K562 (cell line): ENCODE measurements around the gene CDYL2. TPM values are rescaled to one million over a fixed set of nuclear protein-coding genes. Genes with fewer than 3 reads are reported as not detected.

Experiments used
- ATAC-seq: fragments of 200-7000 bp; cut with Tn5 transposase; 3 replicates; pipeline ENCODE4 v1.9.1; 2020; ENCODE audit warnings: moderate library complexity
- BruUV-seq: library from RNA; stranded (reverse); fragments of 400-500 nt; replicated peaks from 2 replicates; lab custom pipeline; 2021; lab: Mats Ljungman, UMichigan
- CTCF ChIA-PET: fragments of 300-600 bp; formaldehyde crosslinking; extraction: SDS; loops from one replicate; lab custom pipeline; 2021; ENCODE audit warnings: low intra/inter-chr PET ratio; lab: Yijun Ruan, JAX
- POLR2A ChIA-PET: fragments of 300-600, 350-650 bp; sonication (Branson Sonifier 250); formaldehyde crosslinking; extraction: SDS; loops from one replicate; lab custom pipeline; 2021; ENCODE audit warnings: antibody characterized with exemption, inconsistent platforms; lab: Yijun Ruan, JAX
- DNase-seq, 4 experiments: peaks; one replicate each; pipeline versions ENCODE4 v3.0.0 to v3.0.0-alpha.2; 2011 to 2018; ENCODE audit warnings: low spot score in 3 of 4, mixed read lengths in 3 of 4; ENCODE audit errors: extremely low read depth in 1 of 4
- FAIRE-seq: peaks from 2 replicates; lab custom pipeline; 2011; peaks lifted over from hg19 to GRCh38; lab: Jason Lieb, UNC
- H2AFZ ChIP-seq: 2 replicates; pipeline ENCODE4 v1.6.0; 2011; ENCODE audit warnings: low read depth, low read length, control low read depth, inconsistent platforms
- H3K27ac ChIP-seq: fragments of 200-600 bp; 3 replicates; pipeline ENCODE4 v1.8.0; 2011; ENCODE audit warnings: low read depth, mild to moderate bottlenecking, control low read depth, inconsistent platforms, low read length, moderate library complexity, mixed read lengths; ENCODE audit errors: extremely low read depth
- H3K27me3 ChIP-seq, 2 experiments: fragments of 300-600 bp in 1 of 2; 2 replicates in 1 of 2; 3 replicates in 1 of 2; pipeline versions ENCODE4 v1.6.0 to v1.8.0; 2011; ENCODE audit warnings: inconsistent platforms in 2 of 2, low read length in 2 of 2, mild to moderate bottlenecking in 1 of 2, mixed read lengths in 1 of 2, moderate library complexity in 1 of 2; ENCODE audit not compliant: control insufficient read depth in 2 of 2, insufficient read depth in 2 of 2
- H3K36me3 ChIP-seq: fragments of 300-600 bp; 3 replicates; pipeline ENCODE4 v1.8.0; 2011; ENCODE audit warnings: mild to moderate bottlenecking, low read length, inconsistent platforms; ENCODE audit not compliant: control insufficient read depth, insufficient read depth
- H3K4me1 ChIP-seq, 2 experiments: fragments of 200-600 bp in 1 of 2; replicated peaks in 1 of 2; 2 replicates in 1 of 2; 3 replicates in 1 of 2; pipeline versions ENCODE4 v1.5.1 to v1.8.0; 2011; ENCODE audit warnings: inconsistent platforms in 2 of 2, low read length in 2 of 2, mild to moderate bottlenecking in 1 of 2, mixed read lengths in 1 of 2, moderate library complexity in 1 of 2; ENCODE audit not compliant: control insufficient read depth in 2 of 2, insufficient read depth in 2 of 2
- H3K4me2 ChIP-seq: 2 replicates; pipeline ENCODE4 v1.6.1; 2011; ENCODE audit warnings: low read length, control low read depth, inconsistent platforms, mixed read lengths; ENCODE audit not compliant: insufficient read depth
- H3K4me3 ChIP-seq: fragments of 200-600 bp; sonication (generic), shearing (Covaris generic); 2 replicates; pipeline ENCODE4 v1.5.1; 2016; ENCODE audit warnings: control low read depth, inconsistent platforms
- H3K79me2 ChIP-seq: fragments of 200-600 bp; 3 replicates; pipeline ENCODE4 v1.8.0; 2011; ENCODE audit warnings: low read length, inconsistent platforms; ENCODE audit not compliant: control insufficient read depth, insufficient read depth
- H3K9ac ChIP-seq, 2 experiments: 2 replicates each; pipeline versions ENCODE4 v1.6.0 to v1.6.1; 2011; ENCODE audit warnings: low read depth in 2 of 2, low read length in 2 of 2, control low read depth in 1 of 2, inconsistent platforms in 1 of 2, mild to moderate bottlenecking in 1 of 2, mixed read lengths in 1 of 2; ENCODE audit not compliant: insufficient read depth in 1 of 2
- H3K9me1 ChIP-seq: one replicate; pipeline ENCODE4 v1.6.0; 2011; ENCODE audit warnings: inconsistent platforms, mild to moderate bottlenecking, low read length, moderate library complexity; ENCODE audit not compliant: control insufficient read depth, insufficient read depth
- H3K9me3 ChIP-seq: replicated peaks from 2 replicates; pipeline ENCODE4 v1.5.1; 2011; ENCODE audit warnings: low read depth, low read length, inconsistent platforms; ENCODE audit not compliant: control insufficient read depth, insufficient read depth
- H4K20me1 ChIP-seq: replicated peaks from 2 replicates; pipeline ENCODE4 v1.6.1; 2011; ENCODE audit warnings: low read length, inconsistent platforms, mixed read lengths; ENCODE audit not compliant: control insufficient read depth, insufficient read depth
- CHD2 ChIP-seq: IDR thresholded peaks from 2 replicates; pipeline ENCODE4 v1.6.1; 2011; ENCODE audit warnings: low read depth, low read length
- PYGO2 ChIP-seq: fragments of 450-650 bp; IDR thresholded peaks from 2 replicates; pipeline ENCODE4 v1.6.1; 2016; ENCODE audit warnings: mild to moderate bottlenecking, missing genetic modification characterization, moderate library complexity, missing compliant biosample characterization
- SLC30A9 ChIP-seq: fragments of 250-450 bp; sonication (Bioruptor Pico); IDR thresholded peaks from 2 replicates; pipeline ENCODE4 v1.8.0; 2022; ENCODE audit warnings: mild to moderate bottlenecking, moderate library complexity
- TEAD2 ChIP-seq: fragments of 450-650 bp; IDR thresholded peaks from 2 replicates; pipeline ENCODE4 v1.6.1; 2016; ENCODE audit warnings: missing genetic modification characterization, control low read depth, missing compliant biosample characterization
- ZNF668 ChIP-seq: fragments of 250-450 bp; sonication (Bioruptor Pico); IDR thresholded peaks from 2 replicates; pipeline ENCODE4 v1.8.0; 2022; ENCODE audit warnings: mild to moderate bottlenecking, inconsistent platforms
- WGBS: fragments of 100-300 bp; shearing (Covaris generic); methylation state at CpG from one replicate; pipeline ENCODE4 v1.1.6; 2016; ENCODE audit warnings: low coverage, mixed read lengths; ENCODE audit not compliant: insufficient coverage; ENCODE audit errors: missing lambda C conversion rate; 5-methylcytosine and 5-hydroxymethylcytosine counted together
- in situ Hi-C: fragments of 300-500 bp; cut with MboI; formaldehyde crosslinking; loops from 4 replicates; pipeline ENCODE4 v1.15.0; 2018; ENCODE audit warnings: inconsistent platforms, mixed read lengths
- intact Hi-C: fragments of 100-400 bp; cut with micrococcal nuclease; formaldehyde crosslinking; loops from 2 replicates; pipeline ENCODE4 v1.14.2; 2022
- polyA plus RNA-seq, 8 experiments: library from polyadenylated mRNA; depleted of rRNA in 4 of 8; stranded (reverse) in 5 of 8; unstranded in 3 of 8; fragments of >200 nt; fragmentation: Nextera tagmentation in 2 of 8; fragmentation: Illumina TruSeq in 1 of 8; extraction: Ambion mirVana in 2 of 8; extraction: Trizol in 1 of 8; gene quantifications; 2 replicates each; pipeline versions ENCODE4 v1.2.1 to v1.2.3, GENCODE V29; 2011 to 2014; ENCODE audit warnings: inconsistent platforms in 1 of 8, missing spikeins in 1 of 8
- total RNA-seq, 7 experiments: library from RNA; depleted of rRNA in 6 of 7; stranded (reverse); fragments of >200 nt in 6 of 7; fragmentation: Illumina TruSeq in 2 of 7; extraction: Trizol in 2 of 7; gene quantifications; 2 replicates each; pipeline versions ENCODE4 v1.2.1 to v1.2.3, GENCODE V29; 2011 to 2021; ENCODE audit warnings: low replicate concordance in 1 of 7
- TF ChIP-seq, protein P1 (sequence below): IDR thresholded peaks from 3 replicates; pipeline ENCODE4 v1.6.1; 2011; ENCODE audit warnings: borderline replicate concordance, mild to moderate bottlenecking; ENCODE audit not compliant: insufficient read length, insufficient read depth

Gene CDYL2
- total and polyA plus RNA-seq, 9 of the 15 experiments (the other 6 are each of a cell fraction or from before 2014, with no cell fraction given), result under 0.01 to 0.04 (median 0.01) TPM; not detected in 6

DNA sequence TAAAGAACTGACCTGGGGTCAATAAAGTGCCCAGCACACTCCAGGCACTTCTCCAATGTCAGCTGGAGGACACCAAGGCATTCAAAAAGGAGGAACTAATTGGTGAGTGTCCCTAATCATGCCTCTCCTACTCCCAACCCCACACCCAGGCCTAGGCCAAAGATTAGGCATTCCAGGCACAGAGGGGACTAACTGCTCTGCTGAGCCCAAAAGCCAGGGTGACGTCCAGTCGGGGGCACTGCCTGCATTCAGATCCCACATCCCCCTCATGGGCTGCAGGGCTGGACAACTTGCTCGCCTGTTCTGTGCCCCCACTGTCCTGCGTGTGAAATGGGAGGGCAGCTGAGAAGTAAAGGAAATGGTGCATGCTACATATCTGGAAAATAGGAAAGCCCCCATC, 148.2 kb downstream of the CDYL2 start:
- H4K20me1 ChIP-seq, result no peaks in the 10 kb centered on the region
- H3K9ac ChIP-seq, result no peak overlapping the region
- no peak overlapping the region for H3K27ac ChIP-seq
- no peaks in the 10 kb centered on the region for H3K79me2 ChIP-seq
- in situ Hi-C loops (no loop called here), intact Hi-C loops (no loop called here)
- ATAC-seq (no peak), FAIRE-seq (no peak)
- no peak overlapping the region for H3K4me2 ChIP-seq
- POLR2A ChIA-PET, result no interaction called here
- WGBS, result 0% methylated on average over 4 of the region's 4 CpGs
- BruUV-seq, result no TSS peak
- H3K27me3 ChIP-seq, result peaks cover 3 to 13% of the 10 kb centered on the region in 2 experiments; a peak in 3 of 5 replicates
- no peaks in the 10 kb centered on the region for H3K9me3 ChIP-seq
- H3K4me1 ChIP-seq, result no peaks in the 10 kb centered on the region
- no peak for TF ChIP-seq SLC30A9 (CRISPR knock-in tag)
- TF ChIP-seq CHD2, result no peak
- TF ChIP-seq, protein P1, sequence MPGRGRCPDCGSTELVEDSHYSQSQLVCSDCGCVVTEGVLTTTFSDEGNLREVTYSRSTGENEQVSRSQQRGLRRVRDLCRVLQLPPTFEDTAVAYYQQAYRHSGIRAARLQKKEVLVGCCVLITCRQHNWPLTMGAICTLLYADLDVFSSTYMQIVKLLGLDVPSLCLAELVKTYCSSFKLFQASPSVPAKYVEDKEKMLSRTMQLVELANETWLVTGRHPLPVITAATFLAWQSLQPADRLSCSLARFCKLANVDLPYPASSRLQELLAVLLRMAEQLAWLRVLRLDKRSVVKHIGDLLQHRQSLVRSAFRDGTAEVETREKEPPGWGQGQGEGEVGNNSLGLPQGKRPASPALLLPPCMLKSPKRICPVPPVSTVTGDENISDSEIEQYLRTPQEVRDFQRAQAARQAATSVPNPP, result no peak
- TF ChIP-seq TEAD2 (tag), result no peak
- TF ChIP-seq PYGO2 (tag), result no peak
- no peak for TF ChIP-seq ZNF668 (CRISPR knock-in tag)
- TF ChIP-seq, all 486 proteins: peak for 0
- Histone ChIP-seq H3K36me3 (no peaks in the 10 kb centered on the region), H2AFZ (no peak overlapping the region), H3K4me3 (no peak overlapping the region), H3K9me1 (no peaks in the 10 kb centered on the region)
- no peak for DNase-seq
- CTCF ChIA-PET, result no interaction called here
